ENCODE data around the gene TNS1.

Gene TNS1

DNA sequence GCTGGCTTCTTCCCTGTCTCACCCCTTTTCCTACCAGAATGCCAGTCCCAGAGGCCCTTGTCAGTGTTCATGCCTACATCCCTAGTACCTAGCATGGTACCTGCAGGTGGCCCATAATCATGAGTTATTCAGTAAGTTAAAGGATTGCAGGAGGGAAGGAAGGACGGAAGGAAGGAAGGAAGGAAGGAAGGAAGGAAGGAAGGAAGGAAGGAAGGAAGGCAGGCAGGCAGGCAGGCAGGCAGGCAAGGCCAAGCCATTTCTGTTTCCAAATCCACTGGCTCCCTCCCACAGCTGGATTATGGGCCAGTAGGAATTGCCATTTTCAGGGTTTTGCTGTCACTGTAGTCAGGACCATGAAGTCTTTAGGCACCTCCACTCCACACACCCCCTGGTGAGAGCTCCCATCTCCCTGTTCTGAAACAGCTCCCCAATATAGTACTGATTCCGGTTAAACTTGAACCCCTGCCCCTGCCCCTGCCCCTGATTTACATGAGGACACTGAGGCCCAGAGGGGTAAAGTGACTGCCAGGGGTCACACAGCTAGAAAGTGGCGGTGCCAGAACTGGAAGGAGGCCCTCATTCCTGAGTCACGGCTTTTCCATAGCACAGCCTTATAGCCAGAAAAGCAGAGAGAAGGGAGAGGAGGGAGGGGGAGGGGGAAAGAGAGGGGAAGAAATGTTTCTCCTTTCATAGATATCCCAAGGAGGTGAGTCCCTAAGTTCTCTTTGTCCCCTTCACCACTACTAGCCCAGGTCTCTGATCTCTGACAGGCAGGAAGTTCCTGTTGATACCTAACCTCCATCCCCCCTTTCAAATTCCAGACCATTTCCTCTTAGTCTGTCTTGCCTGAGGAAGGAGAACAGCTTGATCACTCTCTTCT is 12.2 kb upstream of the TNS1 start:
- DNase-seq: no peak
- H3K36me3 Mint-ChIP-seq (ENCODE audit: low read depth): no peaks in the 10 kb centered on the region
- no peaks in the 10 kb centered on the region for H3K4me1 Mint-ChIP-seq
- no peak overlapping the region for H3K27ac Mint-ChIP-seq
- peaks cover 24% of the 10 kb centered on the region for H3K27me3 Mint-ChIP-seq
- H3K9me3 Mint-ChIP-seq: no peaks in the 10 kb centered on the region
- ATAC-seq: no peak
- no peak overlapping the region for H3K4me3 Mint-ChIP-seq

DNA sequence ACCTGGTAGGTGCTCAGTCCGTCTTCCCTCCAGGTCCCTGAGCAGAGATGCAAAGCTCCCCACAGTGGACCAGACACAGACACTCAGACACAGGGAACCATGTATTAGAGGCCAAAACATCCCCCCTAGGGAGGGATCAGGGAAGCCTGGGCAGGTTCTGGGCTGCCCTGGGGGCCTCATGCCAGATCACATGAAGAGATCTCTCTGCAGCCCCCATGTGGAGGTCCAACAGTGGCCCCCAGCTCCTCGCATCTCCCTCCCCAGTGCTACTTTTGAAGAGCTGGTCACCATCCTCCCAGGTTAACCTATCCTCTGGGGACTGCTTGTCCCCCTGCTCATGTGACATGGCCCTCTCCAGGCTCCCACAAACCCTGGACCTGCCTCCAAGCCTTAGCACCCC is 10.5 kb upstream of the TNS1 start:
- Mint-ChIP-seq H3K27me3 (peaks cover 35% of the 10 kb centered on the region), H3K9me3 (no peaks in the 10 kb centered on the region), H3K4me3 (no peak overlapping the region), H3K4me1 (peaks cover 6% of the 10 kb centered on the region), H3K36me3 (ENCODE audit: low read depth) (no peaks in the 10 kb centered on the region), H3K27ac (no peak overlapping the region)
- ATAC-seq (no peak), DNase-seq (no peak)

DNA sequence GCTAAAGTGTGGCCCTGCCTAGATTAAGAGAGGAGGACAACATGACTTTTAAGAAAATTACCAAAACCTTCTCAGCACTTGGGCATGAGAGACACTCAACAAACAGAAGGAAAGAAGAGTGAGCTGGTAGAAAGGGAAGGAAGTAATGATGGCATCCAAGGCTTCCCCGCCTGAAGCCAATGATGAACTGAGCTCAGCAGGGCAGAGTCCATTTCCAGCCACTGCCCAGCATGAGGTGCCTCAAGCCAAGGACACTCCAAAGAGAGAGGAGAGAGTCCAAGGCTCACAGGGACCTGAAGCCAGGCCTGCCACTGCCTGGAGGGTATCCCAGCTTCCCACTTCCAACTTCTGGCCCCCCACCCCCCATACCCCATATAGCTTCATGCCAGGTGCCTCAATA is 9.5 kb upstream of the TNS1 start:
- H3K9me3 Mint-ChIP-seq: no peaks in the 10 kb centered on the region
- no peak overlapping the region for H3K27ac Mint-ChIP-seq
- peaks cover 35% of the 10 kb centered on the region for H3K27me3 Mint-ChIP-seq
- DNase-seq (no peak), ATAC-seq (no peak)
- H3K36me3 Mint-ChIP-seq (ENCODE audit: low read depth): no peaks in the 10 kb centered on the region
- no peak overlapping the region for H3K4me3 Mint-ChIP-seq
- H3K4me1 Mint-ChIP-seq: peaks cover 6% of the 10 kb centered on the region

DNA sequence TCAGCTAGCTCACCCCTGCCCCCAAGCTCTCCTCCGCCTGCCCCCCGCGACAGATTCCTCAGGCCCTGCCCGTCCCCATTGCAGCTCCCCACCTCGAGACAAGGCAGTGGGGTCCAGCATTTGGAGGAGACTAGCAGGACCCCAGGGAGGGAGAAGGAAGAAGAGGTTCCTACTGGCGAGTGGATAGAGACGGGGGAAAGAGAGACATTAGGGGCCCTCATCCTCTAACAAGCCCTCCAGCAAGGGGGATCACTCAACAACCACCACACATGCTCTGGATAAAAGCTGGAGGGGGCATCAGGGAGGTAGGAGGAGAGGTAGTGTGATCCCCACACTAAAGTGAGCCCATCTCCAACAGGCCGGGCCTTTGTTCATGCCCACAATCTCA is 8.9 kb upstream of the TNS1 start:
- Mint-ChIP-seq H3K27me3 (peaks cover 34% of the 10 kb centered on the region), H3K4me3 (no peak overlapping the region), H3K4me1 (peaks cover 6% of the 10 kb centered on the region), H3K9me3 (no peaks in the 10 kb centered on the region), H3K36me3 (ENCODE audit: low read depth) (no peaks in the 10 kb centered on the region), H3K27ac (no peak overlapping the region)
- no peak for DNase-seq
- ATAC-seq: no peak

DNA sequence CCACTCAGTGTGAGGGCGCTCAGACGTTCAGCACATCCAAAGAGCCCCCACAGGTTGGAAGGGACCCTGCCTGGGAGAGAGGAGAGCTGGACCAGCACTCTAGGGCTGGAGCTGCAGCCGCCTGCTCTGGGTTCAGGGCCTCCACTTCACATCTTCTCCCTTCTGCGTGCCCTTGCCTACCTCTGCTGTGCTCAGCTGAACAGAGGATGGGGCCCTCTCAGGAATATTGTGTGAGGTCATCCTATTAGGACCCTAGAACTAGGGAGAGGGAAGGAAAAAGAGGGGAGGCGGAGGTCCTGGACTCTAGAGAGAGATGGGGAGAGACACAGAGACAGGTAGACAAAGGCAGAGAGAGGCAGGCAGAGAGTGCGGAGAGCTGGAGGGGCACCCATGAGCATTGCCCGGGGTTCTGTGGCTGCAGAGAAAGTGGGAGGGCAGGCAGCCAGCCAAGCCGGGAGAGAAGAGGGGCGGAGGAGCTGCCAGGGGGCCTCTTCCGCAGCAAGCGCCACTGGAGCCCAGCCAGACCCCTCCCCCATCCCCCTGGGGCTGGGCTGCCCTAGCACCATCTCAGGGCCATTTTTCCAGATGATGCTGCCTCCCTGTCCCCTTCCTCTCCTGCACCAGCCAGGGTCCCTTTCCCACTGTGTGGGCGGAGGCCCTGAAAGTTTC is 8.3 kb upstream of the TNS1 start:
- Mint-ChIP-seq H3K36me3 (ENCODE audit: low read depth) (no peaks in the 10 kb centered on the region), H3K4me3 (peak overlapping the region; percentile 45), H3K4me1 (peaks cover 6% of the 10 kb centered on the region), H3K27me3 (peaks cover 33% of the 10 kb centered on the region), H3K9me3 (no peaks in the 10 kb centered on the region), H3K27ac (no peak overlapping the region)
- DNase-seq: no peak
- ATAC-seq: no peak

DNA sequence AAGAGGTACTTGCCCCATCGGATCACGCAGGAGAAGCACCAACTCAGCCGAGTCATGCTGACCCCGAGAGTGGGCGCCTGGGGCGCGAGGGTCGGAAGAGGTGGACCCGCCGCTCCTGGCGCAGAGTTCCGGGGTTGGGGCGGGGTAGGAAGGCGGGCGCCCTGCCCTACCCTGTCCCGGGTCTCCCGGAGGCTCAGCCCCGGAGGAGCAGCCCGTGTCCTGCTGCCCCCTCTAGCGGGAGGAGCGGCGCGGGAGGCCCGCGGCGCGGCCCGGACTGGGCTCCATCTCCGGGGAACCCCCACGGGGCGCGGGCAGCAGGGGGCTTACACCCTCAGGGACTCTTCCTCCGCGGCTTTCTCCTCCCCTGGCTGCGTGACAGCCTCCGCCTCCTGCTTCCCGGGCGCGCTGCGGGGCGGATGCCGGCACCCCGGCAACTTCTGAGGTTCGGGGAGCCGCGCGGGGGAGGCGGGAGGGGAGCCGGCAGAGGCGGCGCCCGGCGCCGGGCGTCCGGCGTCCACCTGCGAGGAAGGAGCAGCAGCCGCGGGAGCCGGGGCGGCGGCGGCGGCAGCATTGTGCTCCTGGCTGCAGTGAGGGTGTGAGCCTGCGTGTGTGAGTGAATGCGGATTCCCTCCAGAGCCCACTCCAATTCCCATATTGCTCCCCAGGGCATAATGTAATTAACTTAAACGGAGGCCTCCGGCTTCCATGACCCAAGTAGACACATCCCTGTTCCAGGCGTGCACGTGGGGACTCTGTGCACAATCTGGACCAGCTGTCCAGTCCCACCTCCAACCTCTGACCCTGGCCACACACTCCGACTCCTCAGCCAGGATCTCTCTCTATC is 7.6 kb upstream of the TNS1 start:
- peaks cover 33% of the 10 kb centered on the region for H3K27me3 Mint-ChIP-seq

DNA sequence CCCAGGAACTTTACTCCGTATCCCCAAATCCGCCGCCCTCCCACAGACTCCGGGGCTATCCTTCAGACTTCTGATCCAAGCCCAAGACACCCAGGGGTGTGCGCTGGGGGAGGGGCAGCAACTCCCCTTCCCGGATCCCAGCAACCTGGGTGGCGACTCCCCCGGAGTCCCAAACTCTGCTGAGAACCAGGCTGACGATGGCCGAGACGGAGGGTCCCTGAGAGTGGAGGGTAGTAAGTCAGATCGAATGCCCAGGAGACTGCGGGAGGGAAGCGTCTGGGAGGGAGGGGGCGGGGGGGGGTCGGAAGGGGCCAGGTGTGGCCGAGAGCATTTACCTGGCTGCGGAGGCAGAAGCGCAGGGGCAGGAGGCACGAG is 7.0 kb upstream of the TNS1 start:
- no peaks in the 10 kb centered on the region for H3K9me3 Mint-ChIP-seq
- peaks cover 33% of the 10 kb centered on the region for H3K27me3 Mint-ChIP-seq
- H3K27ac Mint-ChIP-seq: no peak overlapping the region
- no peak for DNase-seq
- no peak for ATAC-seq
- H3K36me3 Mint-ChIP-seq (ENCODE audit: low read depth): no peaks in the 10 kb centered on the region
- H3K4me1 Mint-ChIP-seq: peaks cover 11% of the 10 kb centered on the region
- peak overlapping the region; percentile 29 for H3K4me3 Mint-ChIP-seq

More for the DNA sequence above, 7.6 kb upstream of the TNS1 start:
- Mint-ChIP-seq H3K9me3 (no peaks in the 10 kb centered on the region), H3K4me3 (peak overlapping the region; percentile 45), H3K27ac (no peak overlapping the region), H3K36me3 (ENCODE audit: low read depth) (no peaks in the 10 kb centered on the region), H3K4me1 (peaks cover 7% of the 10 kb centered on the region)
- peak; percentile 58 for ATAC-seq
- DNase-seq: peak; percentile 33

DNA sequence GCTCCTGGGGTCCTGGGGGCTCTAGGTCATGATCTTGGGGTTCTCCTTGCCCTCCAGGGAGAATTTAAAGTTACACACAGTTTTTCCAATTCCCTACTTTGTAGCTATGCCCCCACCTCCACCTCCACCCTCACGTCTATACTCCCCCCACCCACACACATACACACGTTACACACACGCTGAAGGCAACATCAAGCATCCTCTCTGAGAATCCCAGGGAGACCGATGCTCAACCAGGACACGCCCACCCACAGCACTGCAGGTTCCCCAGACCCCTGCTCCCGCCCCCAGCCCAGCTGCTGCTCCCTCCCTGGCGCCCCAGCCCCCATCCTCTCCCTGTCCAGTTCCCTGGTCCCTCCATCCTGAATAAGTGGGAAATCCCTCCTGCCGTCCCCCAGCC is 6.4 kb upstream of the TNS1 start:
- Mint-ChIP-seq H3K27ac (no peak overlapping the region), H3K9me3 (no peaks in the 10 kb centered on the region), H3K4me1 (peaks cover 15% of the 10 kb centered on the region), H3K4me3 (peak overlapping the region; percentile 29), H3K27me3 (peaks cover 33% of the 10 kb centered on the region), H3K36me3 (ENCODE audit: low read depth) (no peaks in the 10 kb centered on the region)
- ATAC-seq (no peak), DNase-seq (no peak)

DNA sequence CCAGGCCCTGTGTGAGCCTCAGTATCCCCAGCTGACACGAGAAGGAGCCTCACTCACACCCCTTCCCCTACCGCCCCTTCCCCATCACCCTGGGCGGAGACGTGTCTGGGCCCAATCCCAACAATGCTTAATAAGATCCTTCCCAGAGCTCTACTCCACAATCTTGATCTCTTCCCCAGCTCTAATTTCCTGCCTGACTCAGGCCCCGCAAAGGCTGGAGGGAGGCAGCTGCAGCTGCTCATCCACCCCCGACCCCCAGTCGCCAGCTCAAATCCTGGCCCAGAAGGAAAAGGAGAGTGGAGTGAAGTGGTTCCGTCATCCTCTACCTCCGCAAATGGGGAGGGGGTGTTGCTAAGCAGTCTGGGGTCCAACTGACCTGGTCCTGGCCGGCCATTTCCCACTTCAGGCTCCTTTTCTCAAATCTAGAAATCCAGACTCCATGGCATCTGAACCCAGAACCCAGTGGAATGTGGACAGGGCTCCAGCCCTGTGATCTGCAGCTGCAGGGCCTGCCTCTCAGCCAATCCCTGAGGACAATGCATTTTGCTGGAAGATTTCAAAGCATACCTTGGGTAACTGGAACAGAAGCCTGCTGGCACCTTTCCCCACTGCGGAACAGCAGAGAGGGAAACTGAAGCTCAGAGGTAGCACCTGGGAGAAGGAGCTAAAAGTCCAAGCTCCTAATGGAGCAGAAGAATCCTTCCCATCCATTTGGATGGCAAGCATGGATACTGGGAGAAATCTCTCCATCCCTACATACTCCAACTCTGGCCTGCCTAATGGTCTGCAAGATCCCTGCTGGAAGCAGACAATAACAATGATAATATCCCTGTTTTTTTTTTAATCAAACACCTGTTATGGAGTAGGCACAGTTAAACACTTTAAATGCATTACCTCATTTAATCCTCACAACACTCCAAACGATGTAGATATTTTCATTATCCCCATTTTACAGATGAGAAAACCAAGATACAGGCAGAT is 5.6 kb upstream of the TNS1 start:
- H3K9me3 Mint-ChIP-seq: no peaks in the 10 kb centered on the region
- no peak for ATAC-seq

DNA sequence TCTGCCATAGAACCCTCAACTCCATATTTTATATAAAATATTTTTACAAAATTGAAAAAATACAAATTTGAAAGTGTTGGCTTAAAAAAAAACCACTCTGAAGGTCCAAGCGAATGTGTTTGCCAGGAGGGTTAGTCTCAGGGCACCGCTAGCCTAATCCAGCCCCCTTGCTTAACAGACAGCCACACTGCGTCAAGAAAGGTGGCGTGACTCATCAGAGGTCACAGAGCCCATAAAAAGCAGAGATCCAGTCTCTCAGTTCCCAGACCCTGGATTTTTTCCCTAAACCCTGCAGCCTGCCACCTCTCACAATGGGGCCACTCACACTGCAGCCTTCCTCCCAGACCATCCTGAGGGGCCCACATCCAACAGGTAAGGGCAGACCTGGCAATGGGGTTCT is 3.9 kb upstream of the TNS1 start:
- Mint-ChIP-seq H3K27me3 (peaks cover 23% of the 10 kb centered on the region), H3K27ac (no peak overlapping the region)

More for the DNA sequence above, 5.6 kb upstream of the TNS1 start:
- no peak for DNase-seq
- Mint-ChIP-seq H3K4me1 (peaks cover 18% of the 10 kb centered on the region), H3K36me3 (ENCODE audit: low read depth) (no peaks in the 10 kb centered on the region), H3K27me3 (peaks cover 33% of the 10 kb centered on the region), H3K27ac (no peak overlapping the region), H3K4me3 (no peak overlapping the region)

DNA sequence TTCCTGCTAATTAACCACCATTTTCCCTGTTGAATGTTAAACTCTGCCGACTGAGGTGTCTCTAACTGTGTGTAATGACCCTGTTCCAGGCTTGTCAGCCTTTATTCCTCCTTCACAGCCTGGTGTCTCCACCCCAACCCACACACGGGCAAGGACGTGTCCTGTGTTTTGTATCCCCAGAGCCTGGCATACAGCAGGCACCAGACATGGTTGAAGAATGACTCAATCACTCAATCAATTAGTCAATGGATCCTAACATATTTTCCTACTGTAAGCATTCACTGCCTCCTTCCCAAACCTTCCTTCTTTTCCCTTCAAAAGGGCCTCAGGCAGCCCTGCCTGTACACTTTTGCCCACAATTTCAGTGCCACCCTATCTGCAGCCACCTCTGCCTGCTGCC is 2.7 kb upstream of the TNS1 start:
- H3K27ac Mint-ChIP-seq: no peak overlapping the region
- peaks cover 15% of the 10 kb centered on the region for H3K27me3 Mint-ChIP-seq
- DNase-seq (no peak), ATAC-seq (no peak)
- H3K9me3 Mint-ChIP-seq: no peaks in the 10 kb centered on the region
- H3K4me3 Mint-ChIP-seq: no peak overlapping the region
- no peaks in the 10 kb centered on the region for H3K36me3 Mint-ChIP-seq (ENCODE audit: low read depth)
- H3K4me1 Mint-ChIP-seq: peaks cover 18% of the 10 kb centered on the region

More for the DNA sequence above, 3.9 kb upstream of the TNS1 start:
- peaks cover 18% of the 10 kb centered on the region for H3K4me1 Mint-ChIP-seq
- no peak overlapping the region for H3K4me3 Mint-ChIP-seq
- H3K9me3 Mint-ChIP-seq: no peaks in the 10 kb centered on the region
- H3K36me3 Mint-ChIP-seq (ENCODE audit: low read depth): no peaks in the 10 kb centered on the region
- ATAC-seq: no peak
- DNase-seq: no peak

DNA sequence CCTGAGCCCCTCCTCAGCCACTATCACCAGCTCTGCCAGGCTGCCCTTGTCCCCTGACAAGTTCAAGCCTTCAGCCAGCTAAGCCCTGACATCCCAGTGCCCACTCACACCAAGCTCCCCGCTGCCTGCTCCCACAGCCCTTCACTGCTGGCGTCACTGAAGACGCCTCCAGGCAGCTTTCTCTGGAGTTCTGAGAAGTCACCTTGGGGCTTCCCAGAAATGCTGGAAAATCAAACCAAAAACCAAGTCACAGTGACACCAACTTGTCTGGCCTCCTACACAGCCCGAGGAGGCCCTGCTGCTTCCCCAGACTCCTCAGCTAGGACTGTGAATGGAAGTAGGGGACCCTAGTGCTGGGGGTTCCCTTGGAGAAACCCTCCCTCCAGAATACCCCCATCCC is 2.2 kb upstream of the TNS1 start:
- H3K27me3 Mint-ChIP-seq: peaks cover 15% of the 10 kb centered on the region
- DNase-seq: no peak
- no peak overlapping the region for H3K27ac Mint-ChIP-seq
- no peak overlapping the region for H3K4me3 Mint-ChIP-seq
- peaks cover 18% of the 10 kb centered on the region for H3K4me1 Mint-ChIP-seq
- H3K36me3 Mint-ChIP-seq (ENCODE audit: low read depth): no peaks in the 10 kb centered on the region
- no peak for ATAC-seq
- H3K9me3 Mint-ChIP-seq: no peaks in the 10 kb centered on the region

DNA sequence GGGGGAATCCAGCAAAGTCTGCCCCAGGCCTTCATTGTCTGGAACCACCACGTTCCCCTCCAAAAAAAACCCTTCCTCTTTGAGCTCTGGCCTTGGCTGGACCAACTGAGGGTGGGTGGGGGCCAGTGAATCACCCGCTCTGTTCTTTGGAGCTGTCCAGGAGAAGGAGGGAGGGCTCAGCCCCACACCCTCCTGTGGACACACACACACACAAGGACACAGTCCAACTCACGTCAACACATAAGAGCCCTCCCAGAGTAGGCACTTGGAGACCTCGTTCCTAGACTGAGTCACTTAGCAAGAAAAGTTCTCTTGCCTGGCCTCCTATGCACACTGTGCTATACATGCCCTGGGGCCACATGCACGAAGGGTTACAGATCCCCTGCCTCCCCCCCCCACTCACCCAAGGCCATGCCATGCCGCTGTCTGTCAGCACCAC is 1.2 kb upstream of the TNS1 start:
- H3K27me3 Mint-ChIP-seq: peaks cover 7% of the 10 kb centered on the region
- peaks cover 12% of the 10 kb centered on the region for H3K4me1 Mint-ChIP-seq
- no peaks in the 10 kb centered on the region for H3K9me3 Mint-ChIP-seq
- no peak overlapping the region for H3K4me3 Mint-ChIP-seq
- ATAC-seq (peak; percentile 42), DNase-seq (no peak)
- H3K36me3 Mint-ChIP-seq (ENCODE audit: low read depth): no peaks in the 10 kb centered on the region
- no peak overlapping the region for H3K27ac Mint-ChIP-seq
